Measurements from ENCODE around the gene NMUR1.
A peak's percentile ranks its signal among the peaks of the same experiment; 100 is the strongest.

Gene NMUR1

DNA sequence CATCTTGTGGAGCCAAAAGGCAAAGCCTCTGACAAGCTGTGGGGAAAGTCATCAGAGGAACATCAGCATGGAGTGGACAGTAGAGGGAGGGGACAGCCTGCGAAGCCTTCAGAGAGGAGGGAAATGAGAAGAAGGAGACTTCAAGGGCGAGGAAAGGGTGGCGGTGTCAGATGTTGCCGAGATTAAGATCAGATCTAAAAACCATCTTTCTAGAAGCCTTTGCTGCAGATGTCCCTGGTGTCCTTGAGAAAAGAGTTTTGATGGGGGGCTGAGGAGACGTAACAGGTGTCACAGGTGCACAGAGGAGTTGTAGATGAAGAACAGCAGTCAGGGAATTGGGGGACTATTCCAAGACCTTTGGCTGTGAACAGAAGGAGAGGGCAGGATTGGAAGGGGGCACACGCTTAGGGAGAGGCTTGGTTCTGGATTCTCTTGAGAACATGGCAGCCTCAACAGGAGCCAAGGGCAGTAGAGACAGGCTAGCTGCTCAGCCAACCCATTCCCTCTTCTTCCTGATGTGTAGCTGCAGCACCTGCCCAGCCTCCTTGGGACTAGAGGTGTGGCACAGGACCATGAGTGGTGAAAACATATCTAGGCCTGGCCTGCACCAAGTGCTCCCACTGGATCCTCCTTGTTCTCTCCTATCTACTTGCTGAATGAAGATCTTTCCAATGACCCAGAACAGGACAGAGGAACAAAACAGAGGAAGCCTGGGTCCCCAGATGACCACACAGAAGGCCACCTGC lies 43.2 kb downstream of the NMUR1 start:
- no peak for DNase-seq (ENCODE audit: low read depth)

DNA sequence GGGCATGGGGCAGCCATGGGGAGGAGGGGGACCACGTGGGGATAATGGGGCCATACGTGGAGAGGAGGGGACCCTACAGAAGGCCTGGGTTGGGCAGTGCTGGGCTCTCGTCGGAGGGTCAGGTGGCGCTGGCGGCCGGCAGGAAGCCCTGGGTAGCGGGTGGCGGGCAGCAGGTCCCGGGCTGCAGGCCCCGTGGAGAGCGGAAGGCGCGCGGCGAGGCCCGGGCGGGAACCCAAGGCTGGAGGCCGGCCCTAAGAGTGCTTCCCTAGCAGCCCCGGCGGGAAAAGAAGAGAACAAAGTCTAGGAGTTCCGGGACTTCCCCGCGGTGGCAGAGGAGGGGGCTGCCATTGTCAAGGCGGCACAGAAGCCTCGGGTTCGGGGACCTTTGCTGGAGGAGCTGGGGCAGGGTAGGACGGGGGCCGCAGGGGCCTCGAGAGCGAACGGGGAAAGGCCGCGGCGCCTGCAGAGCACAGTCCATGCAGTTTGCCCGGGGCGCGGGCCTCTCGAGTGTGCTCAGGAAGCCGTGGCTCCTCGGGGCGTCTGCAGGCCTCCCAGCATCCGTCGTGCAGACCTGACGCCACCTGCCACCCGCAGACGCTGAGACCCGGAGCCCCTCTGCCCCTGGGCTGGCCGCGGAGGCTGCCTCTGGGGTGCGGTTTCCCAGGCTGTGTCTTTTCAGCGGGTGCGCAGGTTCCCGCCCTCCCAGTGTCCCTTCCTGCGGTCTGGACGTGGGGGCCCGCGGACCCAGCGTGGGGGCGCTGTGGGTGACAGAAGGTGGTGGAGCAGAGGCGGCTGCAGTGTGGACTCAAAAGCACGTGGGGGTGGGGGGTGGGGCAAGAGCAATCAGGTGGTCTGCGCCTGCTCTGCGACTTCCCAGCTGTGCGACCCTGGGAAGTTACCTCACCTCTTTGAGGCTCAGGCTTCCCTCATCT lies 46.6 kb downstream of the NMUR1 start:
- DNase-seq (ENCODE audit: low read depth) = no peak

DNA sequence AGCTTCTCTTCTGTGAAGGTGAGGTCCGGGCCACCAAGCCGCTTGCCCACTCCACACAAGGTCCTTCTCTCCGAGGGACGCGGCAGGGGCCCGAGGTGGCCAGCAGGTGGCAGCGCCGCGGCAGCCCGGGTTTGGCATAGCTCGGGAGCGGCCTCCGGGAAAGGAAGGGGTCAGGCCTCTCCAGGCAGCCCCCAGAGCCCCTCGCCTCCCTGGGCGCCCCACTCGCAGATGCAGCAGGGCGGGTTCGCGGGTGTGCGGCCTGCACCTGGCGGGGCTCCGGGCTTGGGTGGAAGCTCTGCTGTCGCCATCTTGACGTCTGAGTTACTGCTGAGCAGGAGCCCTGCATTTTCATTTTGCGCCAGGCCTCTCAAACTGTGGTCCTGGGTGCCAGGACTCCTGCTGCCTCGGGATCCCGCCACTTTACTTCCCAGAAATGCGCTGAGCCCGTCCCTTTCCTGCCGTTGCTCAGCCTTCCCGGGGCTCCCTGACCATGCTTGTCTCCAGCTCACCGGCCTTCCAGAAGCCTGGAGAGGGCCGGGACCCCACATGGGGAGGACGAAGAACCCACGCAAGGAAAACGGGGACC lies 47.3 kb downstream of the NMUR1 start:
- peak; percentile 46 for DNase-seq (ENCODE audit: low read depth)

DNA sequence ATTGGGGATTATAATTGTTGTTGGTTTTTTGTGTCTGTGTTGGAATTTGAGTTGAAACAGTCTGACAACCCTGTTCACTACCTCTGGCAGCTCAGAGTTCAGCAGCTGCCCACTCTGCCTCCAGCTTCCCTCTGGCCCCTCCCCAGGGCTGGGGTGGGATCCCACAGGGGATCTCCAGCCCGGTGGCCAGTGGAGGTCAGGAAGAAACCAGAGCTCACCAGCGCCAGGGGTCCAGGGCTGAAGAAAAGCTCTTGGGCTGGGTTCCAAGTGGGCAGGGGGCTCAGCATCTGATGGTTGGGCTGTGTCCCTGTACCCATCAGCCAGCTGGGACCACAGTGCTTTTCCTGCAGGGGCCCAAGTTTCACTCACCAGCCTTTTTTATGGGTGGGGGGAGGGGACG lies 49.5 kb downstream of the NMUR1 start:
- no peak for DNase-seq (ENCODE audit: low read depth)

DNA sequence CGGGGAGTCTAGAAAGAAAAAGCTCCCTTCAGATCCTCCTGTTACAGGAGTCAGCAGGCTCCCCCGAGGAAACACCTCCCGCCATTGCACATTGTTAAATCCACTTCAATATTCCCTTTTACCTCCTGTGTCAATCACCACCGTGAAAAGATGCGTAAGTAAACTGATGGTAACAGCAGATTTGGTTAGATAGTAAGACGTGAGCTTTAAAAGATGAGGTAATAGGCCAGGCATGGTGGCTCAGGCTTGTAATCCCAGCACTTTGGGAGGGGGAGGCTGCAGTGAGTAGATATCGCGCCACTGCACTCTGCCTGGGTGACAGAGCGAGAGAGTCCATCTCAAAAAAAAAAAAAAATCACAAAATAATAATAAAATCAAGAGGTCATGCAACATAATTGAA lies 50.8 kb downstream of the NMUR1 start:
- DNase-seq (ENCODE audit: low read depth) = no peak

DNA sequence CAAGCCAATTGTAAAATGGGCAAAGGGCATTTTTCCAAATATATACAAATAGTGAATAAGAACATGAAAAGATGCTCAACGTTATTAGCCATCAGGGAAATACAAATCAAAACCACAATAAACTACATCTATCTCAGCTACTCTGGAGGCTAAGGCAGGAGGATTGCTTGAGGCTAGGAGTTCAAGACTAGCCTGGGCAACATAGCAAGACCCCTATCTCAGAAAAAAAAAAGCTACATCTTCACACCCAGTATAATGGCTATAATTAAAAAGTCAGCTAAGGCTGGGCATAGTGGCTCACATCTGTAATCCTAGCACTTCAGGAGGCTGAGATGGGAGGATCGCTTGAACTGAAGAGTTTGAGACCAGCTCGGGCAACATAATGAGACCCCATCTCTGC lies 53.3 kb downstream of the NMUR1 start:
- DNase-seq (ENCODE audit: low read depth) = no peak

GRCh38 chr2:231475965-231476364 lies 54.3 kb downstream of the NMUR1 start:
- DNase-seq (ENCODE audit: low read depth) = no peak
